H1 (cell line): ENCODE data around the gene FAM186B. TPM values are rescaled to one million over a fixed set of nuclear protein-coding genes. Genes with fewer than 3 reads are reported as not detected.

ENCODE experiments used
- NRF1 ChIP-seq: IDR thresholded peaks from 2 replicates; pipeline ENCODE4 v1.6.1; 2011; ENCODE audit warnings: mild to moderate bottlenecking, low read depth, low read length, improper control_type of control experiment
- POU5F1 ChIP-seq: IDR thresholded peaks from 2 replicates; pipeline ENCODE4 v1.6.1; 2011; ENCODE audit warnings: low read depth, mild to moderate bottlenecking, low read length, moderate library complexity
- SP4 ChIP-seq: IDR thresholded peaks from 2 replicates; pipeline ENCODE4 v1.6.1; 2012; ENCODE audit warnings: low read length, inconsistent platforms
- polyA plus RNA-seq, 7 experiments: library from polyadenylated mRNA; depleted of rRNA in 3 of 7; stranded (reverse) in 5 of 7; unstranded in 2 of 7; fragments of >200 nt in 5 of 7; fragments of 200-250 nt in 2 of 7; gene quantifications; 1 replicate in 5 of 7; 2 replicates in 1 of 7; 4 replicates in 1 of 7; pipeline versions ENCODE4 v1.2.1 to v1.2.3, GENCODE V29; 2011 to 2013; ENCODE audit warnings: missing spikeins in 2 of 7, mixed read lengths in 2 of 7
- total RNA-seq: library from RNA; stranded (reverse); fragmentation: NEBNext Ultra II Directional; extraction: Animal tissue kit (Norgen Biotek cat#: 25700); gene quantifications from 2 replicates; pipeline ENCODE4 v1.2.1, GENCODE V29; 2021

The FAM186B gene
- total and polyA plus RNA-seq, 2 of the 8 experiments (the other 6 are each of a cell fraction or from before 2014, with no cell fraction given) = 0.12 to 0.73 TPM

- TF ChIP-seq POU5F1 (no peak), NRF1 (peak; percentile 99), SP4 (peak; percentile 95; the same call in 1 of the 2 replicates)
Measured at GRCh38 chr12:49567611-49568441, 37.6 kb downstream of the FAM186B start, which contains the start of gene MCRS1 (continued).
